Fibroblast of skin of scalp (primary cell): ENCODE data around the gene ANKRD40. TPM values are rescaled to one million over a fixed set of nuclear protein-coding genes. Genes with fewer than 3 reads are reported as not detected.
"Not testable (repeated sequence)": the region's sequence is repeated elsewhere in the genome, so short reads cannot be mapped to it uniquely, and the experiment has no call there.

Experiments
- DNase-seq: peaks from one replicate; pipeline ENCODE4 v3.0.0-alpha.2; 2013
- polyA plus RNA-seq, 2 experiments: library from polyadenylated mRNA; unstranded; fragments of 120-200 nt; gene quantifications; one replicate each; pipeline ENCODE4 v1.2.1, GENCODE V29; 2013; ENCODE audit not compliant: insufficient read length in 2 of 2

ANKRD40 gene
- 36.5 TPM for polyA plus RNA-seq (2013, experiment 1 of 2; ENCODE audit: insufficient read length)
- 35.1 TPM for polyA plus RNA-seq (2013, experiment 2 of 2; ENCODE audit: insufficient read length)

- DNase-seq: peak; percentile 97
These were observed at the start of gene ANKRD40 for GRCh38 chr17:50707289-50708049. ANKRD40 (minus strand) TSS chr17:50707914; CDS start chr17:50707654, 260 bp downstream.

DNA sequence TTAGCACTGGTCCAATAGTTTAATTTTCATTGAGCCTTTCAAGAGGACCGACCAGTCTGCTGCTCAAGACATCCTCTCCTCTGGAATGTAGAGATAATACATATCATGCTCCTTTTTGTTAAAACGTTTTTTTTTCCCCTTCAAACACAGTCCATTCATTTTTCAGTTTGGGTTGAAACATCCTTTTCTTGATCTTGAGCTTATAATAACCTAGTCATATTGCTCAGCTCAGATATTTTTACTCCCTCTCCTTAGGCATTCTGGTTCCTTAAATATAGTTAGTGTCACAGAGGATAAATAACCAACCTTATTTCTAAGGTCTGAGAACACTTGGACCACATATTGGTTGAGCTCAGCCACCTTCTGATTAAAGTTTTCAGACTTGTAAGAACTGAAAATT is 46.8 kb upstream of the ANKRD40 start:
- DNase-seq: no peak

DNA sequence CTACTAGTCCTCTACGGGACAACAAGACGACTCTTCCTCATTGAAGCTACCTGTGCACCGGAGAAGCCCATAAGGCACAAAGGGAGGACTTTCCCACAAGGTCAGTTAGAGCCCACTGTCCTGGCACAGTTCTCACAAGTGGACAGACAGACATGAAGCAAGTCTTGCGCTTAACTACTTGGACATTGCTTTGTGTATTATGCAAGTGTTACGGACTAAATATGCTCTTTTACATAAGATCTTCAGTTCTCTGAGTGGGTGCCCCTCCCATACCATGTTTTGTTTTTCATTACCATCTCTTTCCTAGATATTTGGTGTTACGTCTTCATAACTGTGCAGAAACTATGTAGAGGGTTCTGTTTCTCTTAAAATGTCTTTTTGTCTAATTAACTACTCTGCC is 41.5 kb upstream of the ANKRD40 start:
- no peak for DNase-seq

DNA sequence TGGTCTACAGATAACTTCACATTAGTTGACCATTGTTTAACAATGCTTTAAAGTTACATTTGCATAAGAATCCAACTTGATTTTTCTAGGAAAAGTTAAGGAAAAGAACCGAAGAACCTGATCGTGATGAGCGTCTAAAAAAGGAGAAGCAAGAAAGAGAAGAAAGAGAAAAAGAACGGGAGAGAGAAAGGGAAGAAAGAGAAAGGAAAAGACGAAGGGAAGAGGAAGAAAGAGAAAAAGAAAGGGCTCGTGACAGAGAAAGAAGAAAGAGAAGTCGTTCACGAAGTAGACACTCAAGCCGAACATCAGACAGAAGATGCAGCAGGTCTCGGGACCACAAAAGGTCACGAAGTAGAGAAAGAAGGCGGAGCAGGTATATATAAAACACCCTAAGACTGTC is 37.9 kb upstream of the ANKRD40 start:
- no peak for DNase-seq

GRCh38 chr17:50739098-50739497 is 31.4 kb upstream of the ANKRD40 start:
- no peak for DNase-seq

GRCh38 chr17:50737118-50737698 is 29.5 kb upstream of the ANKRD40 start:
- no peak for DNase-seq

DNA sequence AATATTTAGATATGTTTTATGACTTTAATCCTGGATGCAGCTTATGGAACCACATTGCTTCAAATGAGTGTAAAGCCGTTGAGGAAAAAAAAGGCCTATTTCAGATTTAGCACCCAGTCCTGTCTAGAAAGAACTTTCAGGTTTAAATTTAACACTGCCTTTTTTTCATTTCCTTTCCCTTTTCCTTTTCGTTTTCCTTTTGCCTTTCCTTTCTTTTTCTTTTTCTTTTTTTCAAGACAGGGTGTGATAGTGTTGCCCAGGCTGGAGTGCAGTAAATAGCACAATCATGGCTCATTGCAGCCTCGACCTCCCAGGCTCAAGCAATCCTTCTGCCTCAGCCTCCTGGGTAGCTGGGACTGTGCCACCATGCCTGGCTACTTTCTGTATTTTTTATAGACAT is 27.6 kb upstream of the ANKRD40 start:
- DNase-seq: no peak

- DNase-seq: no peak
These were observed 24.1 kb upstream of the ANKRD40 start for GRCh38 chr17:50731575-50732460.

DNA sequence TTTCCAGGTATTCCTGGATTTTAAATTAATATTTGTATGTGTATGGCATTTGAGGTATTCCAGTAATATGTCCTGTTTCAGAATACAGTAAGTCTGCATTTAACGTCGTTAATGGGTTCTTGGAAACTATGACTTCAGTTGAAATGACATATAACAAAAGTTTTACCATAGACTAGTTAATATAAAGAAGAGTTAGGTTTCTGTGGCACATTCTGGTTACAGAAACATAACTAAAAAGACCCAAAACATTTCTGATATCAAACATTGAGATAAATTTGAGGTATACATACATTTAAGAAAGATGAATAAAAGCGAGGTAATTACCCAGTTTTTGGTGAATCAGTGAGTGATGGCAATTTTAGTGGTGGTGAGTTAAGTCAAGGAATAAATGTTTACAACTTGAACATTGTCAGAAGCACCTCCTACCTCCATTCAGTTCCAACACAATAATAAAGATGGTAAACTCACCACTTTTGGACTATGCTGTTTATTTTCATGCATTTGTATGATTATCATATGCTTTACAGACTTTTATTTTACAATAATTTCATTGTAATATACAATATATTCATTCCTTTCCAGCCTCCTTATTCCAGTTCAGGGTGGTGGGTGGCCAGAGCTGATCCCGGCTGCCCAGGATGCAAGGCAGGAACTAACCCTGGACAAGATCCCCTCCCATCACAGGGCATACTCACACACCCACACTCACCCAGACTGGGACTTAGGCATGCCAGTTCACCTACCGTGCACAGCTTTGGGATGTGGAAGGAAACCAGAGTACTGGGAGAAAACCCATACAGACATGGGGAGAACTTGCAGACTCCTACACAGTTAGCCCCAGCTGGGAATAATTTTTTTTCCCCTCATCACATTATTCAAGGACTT is 21.4 kb upstream of the ANKRD40 start:
- DNase-seq: no peak

GRCh38 chr17:50728112-50728429 is 20.4 kb upstream of the ANKRD40 start:
- no peak for DNase-seq

DNA sequence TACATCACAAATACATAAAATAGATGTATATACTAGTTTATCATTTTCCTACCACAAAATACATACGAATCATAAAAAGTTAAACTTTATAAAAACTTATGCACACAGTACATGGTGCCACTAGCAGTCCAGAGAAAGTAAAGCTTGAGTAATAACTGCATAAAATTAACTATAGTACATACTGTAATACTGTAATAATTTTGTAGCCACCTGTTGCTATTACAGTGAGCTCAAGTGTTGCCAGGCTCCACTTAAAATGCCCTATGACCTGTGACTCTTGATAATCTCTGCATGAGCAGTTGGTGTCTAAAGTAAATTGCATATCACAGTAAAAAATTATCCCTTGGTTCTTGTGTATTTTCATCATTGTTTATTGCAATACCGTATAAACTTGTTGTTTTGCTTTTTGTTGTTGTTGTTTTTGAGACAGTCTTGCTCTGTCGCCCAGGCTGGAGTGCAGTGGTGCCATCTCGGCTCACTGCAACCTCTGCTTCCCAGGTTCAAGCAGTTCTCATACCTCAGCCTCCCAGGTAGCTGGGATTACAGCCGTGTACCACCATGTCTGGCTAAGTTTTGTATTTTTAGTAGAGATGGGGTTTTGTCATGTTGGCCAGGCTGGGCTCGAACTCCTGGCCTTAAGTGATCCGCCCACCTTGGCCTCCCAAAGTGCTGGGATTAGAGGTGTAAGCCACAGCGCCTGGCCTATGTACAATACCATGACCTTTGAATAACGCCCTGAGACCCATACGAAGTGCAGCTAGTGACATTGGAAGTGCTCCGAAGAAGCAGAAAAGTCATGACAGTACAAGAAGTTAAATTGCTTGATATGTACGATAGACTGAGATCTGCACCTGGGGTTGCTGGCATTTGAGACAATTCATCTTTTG is 18.3 kb upstream of the ANKRD40 start:
- DNase-seq: no peak

GRCh38 chr17:50724622-50725021 is 16.9 kb upstream of the ANKRD40 start:
- DNase-seq: not testable (repeated sequence)

- DNase-seq: no peak
These were observed 15.0 kb upstream of the ANKRD40 start for GRCh38 chr17:50722746-50723145.

- DNase-seq: no peak
These were observed 13.7 kb upstream of the ANKRD40 start for GRCh38 chr17:50721194-50722010.

GRCh38 chr17:50719924-50720794 is 12.4 kb upstream of the ANKRD40 start:
- DNase-seq: no peak

GRCh38 chr17:50719144-50719923 is 11.6 kb upstream of the ANKRD40 start, which contains the start of gene LUC7L3:
LUC7L3 (plus strand) TSS chr17:50719603; CDS start chr17:50719733, 130 bp downstream.
- peak; percentile 96 for DNase-seq

- DNase-seq: no peak
These were observed 7.8 kb upstream of the ANKRD40 start for GRCh38 chr17:50715471-50715870.

DNA sequence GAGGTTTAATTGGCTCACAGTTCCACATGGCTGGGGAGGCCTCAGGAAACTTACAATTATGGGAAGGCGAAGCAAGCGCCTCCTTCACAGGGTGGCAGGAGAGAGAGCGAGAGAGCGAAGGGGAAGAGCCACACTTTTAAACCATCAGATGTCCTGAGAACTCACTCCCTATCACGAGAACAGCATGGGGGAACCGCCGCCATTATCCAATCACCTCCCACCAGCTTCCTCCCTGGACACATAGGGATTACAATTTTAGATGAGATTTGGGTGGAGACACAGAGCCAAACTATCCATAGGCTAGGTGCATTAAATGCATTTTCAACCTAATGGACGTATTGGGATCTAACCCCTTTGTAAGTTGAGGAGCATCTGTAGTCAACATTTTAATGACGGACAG is 4.9 kb upstream of the ANKRD40 start:
- DNase-seq: no peak
